ENCODE data around the gene VMP1.
"Not testable (repeated sequence)": the region's sequence is repeated elsewhere in the genome, so short reads cannot be mapped to it uniquely, and the experiment has no call there.

VMP1 gene

GRCh38 chr17:59752922-59753321 is 45.5 kb downstream of the VMP1 start:
- H4K20me1 ChIP-seq (ENCODE audit: low read depth, low read length): no peaks in the 10 kb centered on the region
- H3K27me3 ChIP-seq (ENCODE audit: low read length): no peaks in the 10 kb centered on the region
- H3F3A ChIP-seq (ENCODE audit: insufficient read depth): peaks cover 17% of the 10 kb centered on the region; the same call in 1 of the 2 replicates
- no peaks in the 10 kb centered on the region for H3K9me2 ChIP-seq (replicated peaks; ENCODE audit: insufficient read depth, low read length)
- no peak overlapping the region for H2AFZ ChIP-seq (ENCODE audit: low read depth, low read length, severe bottlenecking)
- no peak overlapping the region for H3K4me2 ChIP-seq (ENCODE audit: low read depth, low read length, poor library complexity, severe bottlenecking)
- TF ChIP-seq EZH2phosphoT487 (conservative IDR thresholded peaks at IDR 0.05; ENCODE audit: low read length): no peak
- TF ChIP-seq, protein P1, sequence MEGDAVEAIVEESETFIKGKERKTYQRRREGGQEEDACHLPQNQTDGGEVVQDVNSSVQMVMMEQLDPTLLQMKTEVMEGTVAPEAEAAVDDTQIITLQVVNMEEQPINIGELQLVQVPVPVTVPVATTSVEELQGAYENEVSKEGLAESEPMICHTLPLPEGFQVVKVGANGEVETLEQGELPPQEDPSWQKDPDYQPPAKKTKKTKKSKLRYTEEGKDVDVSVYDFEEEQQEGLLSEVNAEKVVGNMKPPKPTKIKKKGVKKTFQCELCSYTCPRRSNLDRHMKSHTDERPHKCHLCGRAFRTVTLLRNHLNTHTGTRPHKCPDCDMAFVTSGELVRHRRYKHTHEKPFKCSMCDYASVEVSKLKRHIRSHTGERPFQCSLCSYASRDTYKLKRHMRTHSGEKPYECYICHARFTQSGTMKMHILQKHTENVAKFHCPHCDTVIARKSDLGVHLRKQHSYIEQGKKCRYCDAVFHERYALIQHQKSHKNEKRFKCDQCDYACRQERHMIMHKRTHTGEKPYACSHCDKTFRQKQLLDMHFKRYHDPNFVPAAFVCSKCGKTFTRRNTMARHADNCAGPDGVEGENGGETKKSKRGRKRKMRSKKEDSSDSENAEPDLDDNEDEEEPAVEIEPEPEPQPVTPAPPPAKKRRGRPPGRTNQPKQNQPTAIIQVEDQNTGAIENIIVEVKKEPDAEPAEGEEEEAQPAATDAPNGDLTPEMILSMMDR (IDR thresholded peaks at IDR 0.05; ENCODE audit: insufficient read depth, low read length, poor library complexity, severe bottlenecking): no peak
- no peaks in the 10 kb centered on the region for H3K79me2 ChIP-seq (ENCODE audit: insufficient read depth, low read length)
- H3K9ac ChIP-seq (ENCODE audit: low read length): no peak overlapping the region
- no peak overlapping the region for H3K4me3 ChIP-seq (ENCODE audit: insufficient read depth, low read length, poor library complexity, severe bottlenecking)
- no peaks in the 10 kb centered on the region for H3K36me3 ChIP-seq (ENCODE audit: low read length)
- no peak overlapping the region for H3K27ac ChIP-seq (ENCODE audit: low read depth, low read length)
- H3K9me3 ChIP-seq (ENCODE audit: insufficient read depth, low read length): no peaks in the 10 kb centered on the region

DNA sequence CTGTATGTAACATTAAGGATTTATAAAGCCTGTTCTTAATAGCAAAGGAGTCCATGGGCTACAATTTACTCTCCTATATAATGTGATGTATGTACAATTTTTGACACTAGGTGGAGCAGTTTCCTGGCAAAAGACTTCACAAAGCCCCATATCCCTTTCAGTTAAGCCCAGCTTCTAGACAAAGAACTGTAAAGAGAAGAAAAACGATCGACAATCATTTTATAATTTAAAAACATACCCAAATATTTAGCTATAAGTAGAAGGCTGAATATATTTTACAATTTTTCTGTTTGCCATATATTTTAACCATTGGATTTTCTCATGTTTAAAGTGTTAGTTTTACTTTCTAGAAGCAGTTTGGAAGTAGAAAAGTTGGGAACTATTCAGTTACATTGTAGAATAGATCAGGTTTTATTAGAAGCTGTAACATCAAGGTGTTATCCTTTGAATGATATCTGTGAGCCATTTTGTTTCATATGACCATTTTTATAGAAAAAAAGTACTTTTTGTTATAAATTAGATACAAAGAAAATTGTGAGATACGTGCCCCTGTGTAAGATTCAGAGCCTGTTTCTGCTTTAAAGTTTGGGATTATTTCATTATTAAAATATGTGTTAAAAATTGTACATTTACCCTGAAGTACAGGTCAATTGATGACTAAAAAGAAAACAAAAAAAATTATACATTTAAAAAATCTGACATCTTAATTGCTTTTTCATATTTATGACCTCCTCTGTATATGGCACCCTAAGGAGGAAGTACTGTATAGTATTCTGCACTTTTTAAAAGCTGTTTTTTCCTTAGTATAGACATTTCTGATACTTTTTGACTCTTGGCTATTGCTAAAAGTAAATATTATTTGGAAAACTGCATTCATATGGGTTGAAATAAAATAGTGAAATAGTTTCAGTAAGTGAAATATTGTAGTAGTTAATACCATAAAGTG is 46.3 kb downstream of the VMP1 start:
- no peaks in the 10 kb centered on the region for H3K36me3 ChIP-seq (ENCODE audit: low read length)
- H3K9ac ChIP-seq (ENCODE audit: low read length): no peak overlapping the region
- H3K27me3 ChIP-seq (ENCODE audit: low read length): no peaks in the 10 kb centered on the region
- no peak overlapping the region for H3K4me3 ChIP-seq (ENCODE audit: insufficient read depth, low read length, poor library complexity, severe bottlenecking)
- no peaks in the 10 kb centered on the region for H3K9me2 ChIP-seq (replicated peaks; ENCODE audit: insufficient read depth, low read length)
- H3K79me2 ChIP-seq (ENCODE audit: insufficient read depth, low read length): no peaks in the 10 kb centered on the region
- TF ChIP-seq, protein P1 (IDR thresholded peaks at IDR 0.05; ENCODE audit: insufficient read depth, low read length, poor library complexity, severe bottlenecking): peak; percentile 67
- no peak for TF ChIP-seq EZH2phosphoT487 (conservative IDR thresholded peaks at IDR 0.05; ENCODE audit: low read length)
- no peak overlapping the region for H3K27ac ChIP-seq (ENCODE audit: low read depth, low read length)
- no peaks in the 10 kb centered on the region for H4K20me1 ChIP-seq (ENCODE audit: low read depth, low read length)
- H2AFZ ChIP-seq (ENCODE audit: low read depth, low read length, severe bottlenecking): no peak overlapping the region
- H3K4me2 ChIP-seq (ENCODE audit: low read depth, low read length, poor library complexity, severe bottlenecking): no peak overlapping the region
- no peaks in the 10 kb centered on the region for H3K9me3 ChIP-seq (ENCODE audit: insufficient read depth, low read length)
- peaks cover 17% of the 10 kb centered on the region; the same call in 1 of the 2 replicates for H3F3A ChIP-seq (ENCODE audit: insufficient read depth)

GRCh38 chr17:59754552-59754951 is 47.1 kb downstream of the VMP1 start:
- Histone ChIP-seq H3K9ac (ENCODE audit: low read length) (no peak overlapping the region), H3K27me3 (ENCODE audit: low read length) (no peaks in the 10 kb centered on the region), H3K4me3 (ENCODE audit: insufficient read depth, low read length, poor library complexity, severe bottlenecking) (no peak overlapping the region), H2AFZ (ENCODE audit: low read depth, low read length, severe bottlenecking) (no peak overlapping the region), H3K4me2 (ENCODE audit: low read depth, low read length, poor library complexity, severe bottlenecking) (no peak overlapping the region), H3F3A (ENCODE audit: insufficient read depth) (peaks cover 17% of the 10 kb centered on the region; the same call in 1 of the 2 replicates), H3K79me2 (ENCODE audit: insufficient read depth, low read length) (no peaks in the 10 kb centered on the region), H3K27ac (ENCODE audit: low read depth, low read length) (no peak overlapping the region), H3K36me3 (ENCODE audit: low read length) (no peaks in the 10 kb centered on the region), H3K9me2 (replicated peaks; ENCODE audit: insufficient read depth, low read length) (no peaks in the 10 kb centered on the region), H3K9me3 (ENCODE audit: insufficient read depth, low read length) (no peaks in the 10 kb centered on the region), H4K20me1 (ENCODE audit: low read depth, low read length) (no peaks in the 10 kb centered on the region)
- TF ChIP-seq, protein P1 (IDR thresholded peaks at IDR 0.05; ENCODE audit: insufficient read depth, low read length, poor library complexity, severe bottlenecking): no peak
- no peak for TF ChIP-seq EZH2phosphoT487 (conservative IDR thresholded peaks at IDR 0.05; ENCODE audit: low read length)

- H4K20me1 ChIP-seq (ENCODE audit: low read depth, low read length); H3K27me3 ChIP-seq (ENCODE audit: low read length); H3K9ac ChIP-seq (ENCODE audit: low read length); H3K4me3 ChIP-seq (ENCODE audit: insufficient read depth, low read length, poor library complexity, severe bottlenecking); H3K4me2 ChIP-seq (ENCODE audit: low read depth, low read length, poor library complexity, severe bottlenecking); H3K79me2 ChIP-seq (ENCODE audit: insufficient read depth, low read length); H3K36me3 ChIP-seq (ENCODE audit: low read length); H2AFZ ChIP-seq (ENCODE audit: low read depth, low read length, severe bottlenecking); H3K9me2 ChIP-seq (replicated peaks; ENCODE audit: insufficient read depth, low read length); H3K27ac ChIP-seq (ENCODE audit: low read depth, low read length); H3K9me3 ChIP-seq (ENCODE audit: insufficient read depth, low read length): not testable (repeated sequence)
- H3F3A ChIP-seq (ENCODE audit: insufficient read depth): peaks cover 17% of the 10 kb centered on the region; the same call in 1 of the 2 replicates
These were observed 47.6 kb downstream of the VMP1 start for GRCh38 chr17:59755069-59755468.
